GM13977 (cell line): Measurements from ENCODE around the gene ATG9B.

Experiments used
- DNase-seq: peaks from one replicate; pipeline ENCODE4 v3.0.0; 2012; ENCODE audit warnings: low spot score
- CTCF ChIP-seq: IDR thresholded peaks from 2 replicates; pipeline ENCODE4 v1.5.1; 2012; ENCODE audit warnings: mild to moderate bottlenecking, control low read depth; ENCODE audit not compliant: insufficient read depth; ENCODE audit errors: extremely low read depth, missing control alignments
- in situ Hi-C: fragments of 300-500 bp; cut with MboI; formaldehyde crosslinking; loops from one replicate; pipeline ENCODE4 v1.12.0; 2022; ENCODE audit warnings: low sequenced_read_pairs, low pct_unique_long_range_greater_than_20kb, mixed read lengths, inconsistent platforms; ENCODE audit not compliant: unreplicated experiment

ATG9B gene

DNA sequence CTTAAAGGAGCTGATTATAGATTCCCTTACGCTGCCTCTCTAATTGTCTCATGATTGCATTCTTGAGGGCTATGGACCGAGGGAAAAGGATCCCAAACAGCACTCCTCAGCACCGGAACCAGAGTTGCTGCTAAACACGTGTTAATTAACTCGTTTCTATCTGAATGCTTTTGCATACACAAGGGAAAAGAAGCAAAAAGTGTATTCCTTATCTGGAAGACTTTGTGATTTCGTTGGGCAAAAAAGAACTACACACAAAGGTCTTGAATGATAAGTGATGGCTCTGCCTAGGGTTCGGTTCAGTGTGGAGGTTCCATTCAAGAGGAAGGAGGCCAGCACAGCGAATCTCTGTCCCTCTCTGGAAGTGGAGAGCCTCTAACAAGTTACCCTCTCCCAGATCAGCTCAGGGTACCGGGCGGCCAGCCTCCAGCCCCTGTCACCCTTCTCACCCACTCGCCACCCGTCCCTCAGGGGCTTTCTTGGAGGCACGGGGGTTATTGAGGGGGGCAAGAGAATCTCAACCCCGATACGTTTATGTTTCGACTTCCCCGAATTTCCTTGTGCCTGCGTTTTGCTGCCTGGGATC is 34.6 kb upstream of the ATG9B start:
- no peak for TF ChIP-seq CTCF
- no peak for DNase-seq
- in situ Hi-C loops = no loop called here

GRCh38 chr7:151057989-151058780 is 33.9 kb upstream of the ATG9B start:
- peak; percentile 100 for DNase-seq
- in situ Hi-C loops = no loop called here
- no peak for TF ChIP-seq CTCF

DNA sequence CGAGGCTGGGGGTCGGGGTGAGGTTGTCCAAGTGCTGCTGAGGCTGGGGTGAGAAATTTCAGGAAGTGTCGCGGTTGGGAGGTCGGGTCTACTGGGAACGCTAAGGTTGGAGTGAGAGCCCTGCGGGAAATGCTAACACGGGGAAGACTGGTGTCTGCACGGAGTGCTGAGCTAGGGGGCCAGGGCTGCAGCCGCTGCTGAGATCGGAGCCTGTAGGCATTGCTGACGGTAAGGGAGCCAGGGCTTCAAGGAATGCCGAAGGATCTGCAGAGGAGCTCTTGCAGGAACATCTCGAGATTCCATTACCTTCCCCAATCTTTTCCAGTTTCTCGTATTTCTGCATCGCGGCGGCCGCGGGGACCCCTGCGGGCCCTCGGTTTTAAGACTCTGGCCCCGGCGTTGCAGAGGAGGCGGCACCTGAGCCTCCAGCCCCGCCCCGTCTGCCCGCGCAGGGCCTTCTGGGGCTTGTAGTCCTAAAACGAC is 33.3 kb upstream of the ATG9B start, which contains the start of gene CDK5:
TSS of gene CDK5 (minus strand) at position 392 of the 483 bp plus-strand sequence. CDS start at position 343, 49 bp downstream.
- no peak for TF ChIP-seq CTCF
- no peak for DNase-seq
- in situ Hi-C loops = no loop called here

- DNase-seq = no peak
- TF ChIP-seq CTCF = no peak
- in situ Hi-C loops = no loop called here
Observed at GRCh38 chr7:151056666-151057505, 32.6 kb upstream of the ATG9B start.

GRCh38 chr7:151056283-151056665 is 32.0 kb upstream of the ATG9B start:
- no peak for DNase-seq
- TF ChIP-seq CTCF = no peak
- in situ Hi-C loops = no loop called here

GRCh38 chr7:151053751-151054150 is 29.5 kb upstream of the ATG9B start:
- TF ChIP-seq CTCF = no peak
- in situ Hi-C loops = no loop called here
- DNase-seq = no peak
